Fibroblast of villous mesenchyme (primary cell): ENCODE results near the gene MINDY4. TPM values are rescaled to one million over a fixed set of nuclear protein-coding genes. Genes with fewer than 3 reads are reported as not detected.
A peak's percentile ranks its signal among the peaks of the same experiment; 100 is the strongest.

Source experiments
- DNase-seq: peaks from one replicate; pipeline ENCODE4 v3.0.0-alpha.2; 2010; ENCODE audit warnings: low read depth
- H3K4me3 ChIP-seq: 2 replicates; pipeline ENCODE4 v1.5.1; 2011; ENCODE audit warnings: low read depth, mild to moderate bottlenecking, low read length
- CTCF ChIP-seq: IDR thresholded peaks from 2 replicates; pipeline ENCODE4 v1.5.1; 2012; ENCODE audit warnings: low read depth, mild to moderate bottlenecking, low read length; ENCODE audit not compliant: insufficient read depth
- total RNA-seq: library from RNA; depleted of rRNA; stranded (reverse); fragments of >200 nt; gene quantifications from 2 replicates; pipeline ENCODE4 v1.2.3, GENCODE V29; 2012

MINDY4 gene
- total RNA-seq, 1 donor, result 17.3 TPM

DNA sequence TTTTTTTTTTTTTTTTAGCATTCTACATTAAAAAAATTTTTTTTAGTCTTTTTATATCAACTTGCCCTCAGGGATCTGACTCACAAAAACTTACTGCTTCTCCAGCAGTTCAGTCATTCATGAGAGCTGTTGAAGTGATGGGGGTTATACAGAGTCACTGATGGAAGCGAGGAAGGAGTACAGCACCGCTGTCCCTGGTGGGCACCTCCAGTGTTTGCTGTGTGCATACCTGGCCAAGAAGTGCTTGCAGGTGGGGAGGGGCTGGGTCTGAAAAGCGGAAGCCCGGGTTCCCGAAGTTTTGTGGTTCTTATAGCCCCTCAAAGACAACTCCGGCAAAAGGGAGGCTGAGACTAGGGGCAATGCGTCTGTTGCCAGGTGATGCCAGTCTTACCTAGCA lies 46.2 kb downstream of the MINDY4 start:
- no peak overlapping the region for H3K4me3 ChIP-seq
- TF ChIP-seq CTCF, result no peak
- peak; percentile 42 for DNase-seq

- H3K4me3 ChIP-seq, result no peak overlapping the region
- no peak for TF ChIP-seq CTCF
Observed at GRCh38 chr7:30824821-30825720, 53.9 kb downstream of the MINDY4 start.

DNA sequence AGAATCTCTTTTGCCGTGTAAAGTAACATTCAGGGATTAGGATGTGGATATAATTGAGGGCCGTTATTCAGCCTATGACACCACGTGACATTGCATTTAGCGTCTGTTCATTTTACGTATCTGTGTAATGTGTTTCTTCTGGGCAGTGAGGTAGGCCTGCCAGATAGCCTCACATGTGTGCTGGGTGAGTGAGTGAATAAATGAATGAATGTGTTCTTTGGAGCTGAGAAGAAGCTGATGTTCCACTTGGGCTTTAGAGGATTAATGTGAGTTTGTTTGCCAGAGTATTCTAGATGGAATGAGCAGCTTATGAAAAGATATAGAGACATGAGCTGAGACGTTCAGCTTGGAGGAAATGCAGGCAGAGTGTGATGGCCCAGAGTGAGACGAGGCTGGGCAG lies 55.0 kb downstream of the MINDY4 start:
- DNase-seq, result no peak
- H3K4me3 ChIP-seq, result no peak overlapping the region
- no peak for TF ChIP-seq CTCF

More at GRCh38 chr7:30824821-30825720, 53.9 kb downstream of the MINDY4 start:
- DNase-seq, result no peak

- no peak for DNase-seq
- TF ChIP-seq CTCF, result no peak
- H3K4me3 ChIP-seq, result no peak overlapping the region
Observed at GRCh38 chr7:30828591-30828990, 57.4 kb downstream of the MINDY4 start.

- TF ChIP-seq CTCF, result no peak
- DNase-seq, result no peak
- no peak overlapping the region for H3K4me3 ChIP-seq
Observed at GRCh38 chr7:30829471-30829870, 58.3 kb downstream of the MINDY4 start.

DNA sequence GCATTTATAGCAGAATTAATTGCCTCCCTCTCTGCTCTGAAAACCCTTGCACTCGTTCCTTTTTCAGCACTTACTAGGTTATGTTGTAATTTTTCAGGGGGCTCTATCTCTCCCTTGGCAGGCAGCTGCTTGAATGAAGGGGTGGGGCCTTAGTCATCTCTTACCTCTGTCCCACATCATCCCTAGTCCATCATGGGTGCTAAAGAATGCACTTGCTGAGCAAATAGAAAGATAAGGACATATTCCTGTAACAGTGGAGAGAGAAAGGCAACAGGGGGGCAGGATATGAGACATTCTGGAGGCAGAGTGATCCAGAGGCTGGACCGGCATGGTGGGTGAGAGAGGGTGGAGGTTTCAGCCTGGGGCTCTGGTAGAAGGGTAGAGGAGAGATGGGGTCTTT lies 60.0 kb downstream of the MINDY4 start:
- no peak for DNase-seq
- TF ChIP-seq CTCF, result no peak
- H3K4me3 ChIP-seq, result no peak overlapping the region
